Measurements from ENCODE around the gene GABARAPL1. TPM values are rescaled to one million over a fixed set of nuclear protein-coding genes. Genes with fewer than 3 reads are reported as not detected.
"Not testable (repeated sequence)": the region's sequence is repeated elsewhere in the genome, so short reads cannot be mapped to it uniquely, and the experiment has no call there.

The GABARAPL1 gene
- total RNA-seq, 1 experiment from 2014 or later: 24.1 TPM

- Histone ChIP-seq H3K9me3 (ENCODE audit: control insufficient read depth, insufficient read depth, low read depth, low read length) (no peaks in the 10 kb centered on the region), H3K4me3 (ENCODE audit: low read depth in 2 of 2, low read length in 2 of 2) (no peak overlapping the region), H3K27ac (ENCODE audit: low read length) (no peak overlapping the region), H3K27me3 (ENCODE audit: control insufficient read depth, insufficient read depth, low read length) (no peaks in the 10 kb centered on the region), H3K36me3 (ENCODE audit: control insufficient read depth, insufficient read depth, low read length) (no peaks in the 10 kb centered on the region), H3K4me1 (ENCODE audit: control insufficient read depth, insufficient read depth, low read length) (peaks cover 3% of the 10 kb centered on the region)
- ChIA-PET POLR2A (interaction anchor here (0.6 kb wide), 1 partner anchor 11 kb away, joined by 10 read pairs; no protein-coding TSS in a partner anchor), CTCF (no interaction called here)
- DNase-seq (ENCODE audit: low read depth, low spot score) (no peak), ATAC-seq (no peak)
- BruUV-seq (replicated peaks): no TSS peak
- in situ Hi-C loops (cut with HindIII; ENCODE audit: low pct_unique_long_range_greater_than_20kb, low sequenced_read_pairs): no loop called here
- TF ChIP-seq CTCF (IDR thresholded peaks at IDR 0.05): no peak
- no peak for TF ChIP-seq REST (IDR thresholded peaks at IDR 0.05; ENCODE audit: insufficient read depth in 1 of 2, low read depth in 2 of 2, low read length in 1 of 2)
- no peak for TF ChIP-seq POLR2AphosphoS5 (IDR thresholded peaks at IDR 0.05; ENCODE audit: low read depth, low read length)
- intact Hi-C loops (cut with micrococcal nuclease; ENCODE audit: unreplicated experiment): no loop called here
Observed at GRCh38 chr12:10184261-10184843, 28.3 kb upstream of the GABARAPL1 start.

GRCh38 chr12:10186299-10186698 is 26.4 kb upstream of the GABARAPL1 start:
- Histone ChIP-seq H3K27ac (ENCODE audit: low read length) (no peak overlapping the region), H3K9me3 (ENCODE audit: control insufficient read depth, insufficient read depth, low read depth, low read length) (no peaks in the 10 kb centered on the region), H3K4me3 (ENCODE audit: low read depth in 2 of 2, low read length in 2 of 2) (no peak overlapping the region), H3K27me3 (ENCODE audit: control insufficient read depth, insufficient read depth, low read length) (no peaks in the 10 kb centered on the region), H3K4me1 (ENCODE audit: control insufficient read depth, insufficient read depth, low read length) (peaks cover 6% of the 10 kb centered on the region), H3K36me3 (ENCODE audit: control insufficient read depth, insufficient read depth, low read length) (no peaks in the 10 kb centered on the region)
- ChIA-PET POLR2A (no interaction called here), CTCF (no interaction called here)
- no peak for TF ChIP-seq POLR2AphosphoS5 (IDR thresholded peaks at IDR 0.05; ENCODE audit: low read depth, low read length)
- TF ChIP-seq REST (IDR thresholded peaks at IDR 0.05; ENCODE audit: insufficient read depth in 1 of 2, low read depth in 2 of 2, low read length in 1 of 2): no peak
- no peak for TF ChIP-seq CTCF (IDR thresholded peaks at IDR 0.05)
- no peak for TF ChIP-seq SIN3A (IDR thresholded peaks at IDR 0.05; ENCODE audit: borderline replicate concordance, insufficient read depth, low read depth, low read length)
- TF ChIP-seq TCF7L2 (IDR thresholded peaks at IDR 0.05; ENCODE audit: low read depth, low read length): no peak
- in situ Hi-C loops (cut with HindIII; ENCODE audit: low pct_unique_long_range_greater_than_20kb, low sequenced_read_pairs): no loop called here
- BruUV-seq (replicated peaks): no TSS peak
- intact Hi-C loops (cut with micrococcal nuclease; ENCODE audit: unreplicated experiment): no loop called here
- ATAC-seq (no peak), DNase-seq (ENCODE audit: low read depth, low spot score) (no peak)

- POLR2A ChIA-PET; ATAC-seq; H3K27me3 ChIP-seq (ENCODE audit: control insufficient read depth, insufficient read depth, low read length); BruUV-seq (replicated peaks); in situ Hi-C loops (cut with HindIII; ENCODE audit: low pct_unique_long_range_greater_than_20kb, low sequenced_read_pairs); H3K9me3 ChIP-seq (ENCODE audit: control insufficient read depth, insufficient read depth, low read depth, low read length); intact Hi-C loops (cut with micrococcal nuclease; ENCODE audit: unreplicated experiment); H3K36me3 ChIP-seq (ENCODE audit: control insufficient read depth, insufficient read depth, low read length); DNase-seq (ENCODE audit: low read depth, low spot score); H3K4me3 ChIP-seq (ENCODE audit: low read depth in 2 of 2, low read length in 2 of 2); H3K27ac ChIP-seq (ENCODE audit: low read length); CTCF ChIA-PET: not testable (repeated sequence)
- H3K4me1 ChIP-seq (ENCODE audit: control insufficient read depth, insufficient read depth, low read length): peaks cover 11% of the 10 kb centered on the region
Observed at GRCh38 chr12:10186958-10187357, 25.7 kb upstream of the GABARAPL1 start.

Data from Panc1 (cell line).